ENCODE data around the gene KRTAP6-1.

Gene KRTAP6-1

GRCh38 chr21:30567617-30568016 is 46.1 kb downstream of the KRTAP6-1 start:
- DNase-seq, result no peak

- DNase-seq, result no peak
These were observed 50.1 kb downstream of the KRTAP6-1 start for GRCh38 chr21:30563630-30564029.

Measured in CD4-positive, alpha-beta T cell treated with Interleukin-6 for 4 hours (primary cell).